ENCODE data around the gene CD8B2. TPM values are rescaled to one million over a fixed set of nuclear protein-coding genes. Genes with fewer than 3 reads are reported as not detected.

The CD8B2 gene
- total RNA-seq, 1 donor from 2014 or later, result not detected

DNA sequence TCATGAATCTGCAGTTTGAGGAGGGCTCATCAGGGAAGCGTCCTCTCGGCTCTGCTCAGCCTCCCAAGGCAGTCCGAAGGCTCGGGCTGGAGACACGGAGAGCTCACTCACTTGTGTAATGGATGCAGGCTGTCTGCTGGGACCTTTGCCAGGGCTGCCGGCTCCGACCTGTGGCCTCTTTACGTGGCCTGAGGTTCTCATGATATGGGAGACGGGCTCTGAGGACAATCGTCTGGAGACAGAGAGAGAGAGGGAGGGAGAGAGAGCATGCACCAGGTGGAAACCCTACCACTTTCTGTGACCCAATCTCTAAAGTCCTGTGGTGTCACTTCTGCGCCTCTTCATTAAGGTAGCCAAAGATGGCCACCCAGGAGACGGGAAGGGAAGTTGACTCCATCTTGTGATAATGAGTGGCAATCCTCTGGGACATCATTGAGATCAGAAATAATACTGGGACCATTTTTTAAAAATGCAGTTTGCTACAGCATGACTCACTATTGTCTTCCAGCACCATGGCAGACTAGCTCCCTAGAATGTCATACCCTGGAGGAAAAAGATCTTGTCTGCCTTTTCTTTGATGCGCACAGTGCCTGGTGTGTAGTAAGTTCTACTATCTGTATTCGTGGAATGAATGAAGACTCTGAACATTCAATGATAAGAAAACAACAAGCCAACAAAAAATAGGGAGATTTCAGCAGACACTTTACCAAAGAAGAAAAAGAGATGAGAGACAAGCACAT lies 60.2 kb downstream of the CD8B2 start:
- Mint-ChIP-seq H3K4me3 (no peak overlapping the region), H3K27ac (no peak overlapping the region), H3K4me1 (peaks cover 5% of the 10 kb centered on the region), H3K27me3 (ENCODE audit: insufficient read depth, low read depth) (peaks cover 3% of the 10 kb centered on the region), H3K36me3 (no peaks in the 10 kb centered on the region), H3K9me3 (peaks cover 2% of the 10 kb centered on the region)
- H3K4me3 ChIP-seq, result no peak overlapping the region
- H4K20me1 ChIP-seq (ENCODE audit: low read depth), result no peaks in the 10 kb centered on the region
- no peaks in the 10 kb centered on the region for H3K4me1 ChIP-seq
- H3K4me2 ChIP-seq, result no peak overlapping the region
- H3K36me3 ChIP-seq, result no peaks in the 10 kb centered on the region
- H3K27ac ChIP-seq, result no peak overlapping the region
- H3K9me3 ChIP-seq (ENCODE audit: low read depth), result no peaks in the 10 kb centered on the region
- H2AFZ ChIP-seq (replicated peaks), result no peak overlapping the region
- no peak for DNase-seq (ENCODE audit: low spot score)
- no peak overlapping the region for H3K9ac ChIP-seq
- H3K27me3 ChIP-seq, result peaks cover 18% of the 10 kb centered on the region
- no peaks in the 10 kb centered on the region for H3K79me2 ChIP-seq (ENCODE audit: low read depth)
- H3F3A ChIP-seq (ENCODE audit: low read depth), result no peaks in the 10 kb centered on the region
- TF ChIP-seq, protein P1, sequence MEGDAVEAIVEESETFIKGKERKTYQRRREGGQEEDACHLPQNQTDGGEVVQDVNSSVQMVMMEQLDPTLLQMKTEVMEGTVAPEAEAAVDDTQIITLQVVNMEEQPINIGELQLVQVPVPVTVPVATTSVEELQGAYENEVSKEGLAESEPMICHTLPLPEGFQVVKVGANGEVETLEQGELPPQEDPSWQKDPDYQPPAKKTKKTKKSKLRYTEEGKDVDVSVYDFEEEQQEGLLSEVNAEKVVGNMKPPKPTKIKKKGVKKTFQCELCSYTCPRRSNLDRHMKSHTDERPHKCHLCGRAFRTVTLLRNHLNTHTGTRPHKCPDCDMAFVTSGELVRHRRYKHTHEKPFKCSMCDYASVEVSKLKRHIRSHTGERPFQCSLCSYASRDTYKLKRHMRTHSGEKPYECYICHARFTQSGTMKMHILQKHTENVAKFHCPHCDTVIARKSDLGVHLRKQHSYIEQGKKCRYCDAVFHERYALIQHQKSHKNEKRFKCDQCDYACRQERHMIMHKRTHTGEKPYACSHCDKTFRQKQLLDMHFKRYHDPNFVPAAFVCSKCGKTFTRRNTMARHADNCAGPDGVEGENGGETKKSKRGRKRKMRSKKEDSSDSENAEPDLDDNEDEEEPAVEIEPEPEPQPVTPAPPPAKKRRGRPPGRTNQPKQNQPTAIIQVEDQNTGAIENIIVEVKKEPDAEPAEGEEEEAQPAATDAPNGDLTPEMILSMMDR (IDR thresholded peaks at IDR 0.05), result no peak
- TF ChIP-seq EZH2 (IDR thresholded peaks at IDR 0.05) (no peak), EZH2phosphoT487 (IDR thresholded peaks at IDR 0.05) (no peak)

DNA sequence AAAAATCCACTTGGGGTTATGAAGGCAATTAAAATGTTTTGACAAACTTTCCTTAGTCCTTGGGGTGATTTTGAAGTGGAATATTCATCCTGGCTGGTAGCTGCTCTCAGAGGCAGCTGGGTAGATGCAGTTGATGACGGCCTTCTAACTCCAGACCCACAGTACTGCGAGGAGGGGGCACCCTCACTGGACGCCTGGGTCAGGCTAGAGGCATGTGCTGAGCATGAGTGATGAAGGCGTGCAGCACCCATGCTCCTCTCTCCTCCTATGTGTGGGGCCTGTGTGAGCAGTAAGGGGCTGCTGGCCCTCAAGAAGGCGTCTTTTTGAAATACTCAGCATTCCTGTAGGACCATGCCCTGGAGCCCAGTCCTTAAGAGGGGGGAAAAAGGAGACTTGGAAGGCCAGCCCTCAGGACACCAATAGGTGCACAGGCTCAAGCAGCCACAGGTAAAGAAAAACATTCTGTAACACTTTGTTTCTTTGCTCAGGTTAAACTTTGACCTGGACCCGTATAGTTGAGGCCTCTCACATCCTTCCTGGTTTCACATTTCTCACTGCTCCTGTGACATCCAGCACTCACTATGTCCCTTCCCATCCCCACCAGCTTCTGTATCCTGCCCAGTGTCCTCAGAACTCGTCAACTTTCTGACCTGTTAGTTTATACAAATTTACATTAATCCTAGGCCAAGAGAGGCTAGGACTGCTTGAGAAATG lies 64.4 kb downstream of the CD8B2 start:
- Mint-ChIP-seq H3K4me3 (no peak overlapping the region), H3K4me1 (peaks cover 9% of the 10 kb centered on the region), H3K27me3 (ENCODE audit: insufficient read depth, low read depth) (no peaks in the 10 kb centered on the region), H3K36me3 (no peaks in the 10 kb centered on the region), H3K27ac (peak overlapping the region; percentile 52), H3K9me3 (peaks cover 9% of the 10 kb centered on the region)
- no peaks in the 10 kb centered on the region for H3F3A ChIP-seq (ENCODE audit: low read depth)
- H3K4me1 ChIP-seq, result no peaks in the 10 kb centered on the region
- H3K9ac ChIP-seq, result no peak overlapping the region
- no peaks in the 10 kb centered on the region for H3K79me2 ChIP-seq (ENCODE audit: low read depth)
- no peak overlapping the region for H3K27ac ChIP-seq
- H3K27me3 ChIP-seq, result no peaks in the 10 kb centered on the region
- H3K4me3 ChIP-seq, result no peak overlapping the region
- no peaks in the 10 kb centered on the region for H3K36me3 ChIP-seq
- H3K4me2 ChIP-seq, result no peak overlapping the region
- no peaks in the 10 kb centered on the region for H4K20me1 ChIP-seq (ENCODE audit: low read depth)
- DNase-seq (ENCODE audit: low spot score), result no peak
- peaks cover 1% of the 10 kb centered on the region for H3K9me3 ChIP-seq (ENCODE audit: low read depth)
- no peak for TF ChIP-seq EZH2 (IDR thresholded peaks at IDR 0.05)
- TF ChIP-seq, protein P1 (IDR thresholded peaks at IDR 0.05), result no peak
- TF ChIP-seq EZH2phosphoT487 (IDR thresholded peaks at IDR 0.05), result no peak
- no peak overlapping the region for H2AFZ ChIP-seq (replicated peaks)

GRCh38 chr2:106552921-106553320 lies 65.8 kb downstream of the CD8B2 start:
- H3K4me3 Mint-ChIP-seq, result no peak overlapping the region
- peaks cover 7% of the 10 kb centered on the region for H3K4me1 Mint-ChIP-seq
- no peak overlapping the region for H2AFZ ChIP-seq (replicated peaks)
- no peaks in the 10 kb centered on the region for H3K4me1 ChIP-seq
- no peaks in the 10 kb centered on the region for H3K27me3 ChIP-seq
- no peaks in the 10 kb centered on the region for H3K27me3 Mint-ChIP-seq (ENCODE audit: insufficient read depth, low read depth)
- TF ChIP-seq EZH2phosphoT487 (IDR thresholded peaks at IDR 0.05) (no peak), EZH2 (IDR thresholded peaks at IDR 0.05) (no peak)
- TF ChIP-seq, protein P1 (IDR thresholded peaks at IDR 0.05), result no peak
- no peaks in the 10 kb centered on the region for H4K20me1 ChIP-seq (ENCODE audit: low read depth)
- H3K4me2 ChIP-seq, result no peak overlapping the region
- no peak for DNase-seq (ENCODE audit: low spot score)
- H3K9me3 Mint-ChIP-seq, result peaks cover 18% of the 10 kb centered on the region
- H3K27ac Mint-ChIP-seq, result no peak overlapping the region
- no peak overlapping the region for H3K9ac ChIP-seq
- H3K9me3 ChIP-seq (ENCODE audit: low read depth), result peaks cover 3% of the 10 kb centered on the region
- H3K27ac ChIP-seq, result no peak overlapping the region
- no peak overlapping the region for H3K4me3 ChIP-seq
- no peaks in the 10 kb centered on the region for H3K36me3 ChIP-seq
- no peaks in the 10 kb centered on the region for H3K36me3 Mint-ChIP-seq
- no peaks in the 10 kb centered on the region for H3F3A ChIP-seq (ENCODE audit: low read depth)
- no peaks in the 10 kb centered on the region for H3K79me2 ChIP-seq (ENCODE audit: low read depth)

Data from neural progenitor cell (in vitro differentiated cells).